Progenitor cell of endocrine pancreas (in vitro differentiated cells): Measurements from ENCODE around the gene ARMS2. TPM values are rescaled to one million over a fixed set of nuclear protein-coding genes. Genes with fewer than 3 reads are reported as not detected.

Source experiments
- DNase-seq: peaks from one replicate; pipeline ENCODE4 v3.0.0; 2021; ENCODE audit warnings: low spot score; ENCODE audit not compliant: unreplicated experiment
- H3K27ac Mint-ChIP-seq: 2 replicates; pipeline ENCODE4 v1.8.0; 2021; ENCODE audit warnings: mild to moderate bottlenecking, moderate library complexity, mixed read lengths
- H3K27me3 Mint-ChIP-seq: 2 replicates; pipeline ENCODE4 v1.8.0; 2021; ENCODE audit warnings: mixed read lengths
- H3K36me3 Mint-ChIP-seq: 2 replicates; pipeline ENCODE4 v1.8.0; 2022; ENCODE audit warnings: mixed read lengths; ENCODE audit not compliant: insufficient read depth
- H3K4me1 Mint-ChIP-seq: 2 replicates; pipeline ENCODE4 v1.8.0; 2021; ENCODE audit warnings: low read depth, mixed read lengths
- H3K4me3 Mint-ChIP-seq: 2 replicates; pipeline ENCODE4 v1.8.0; 2021; ENCODE audit warnings: low read depth, mild to moderate bottlenecking, moderate library complexity, mixed read lengths
- H3K9me3 Mint-ChIP-seq: 2 replicates; pipeline ENCODE4 v1.8.0; 2021; ENCODE audit warnings: low read depth, mixed read lengths
- CTCF ChIP-seq: fragments of 200-600 bp; sonication (generic); IDR thresholded peaks from one replicate; pipeline ENCODE4 v1.5.0; 2021; ENCODE audit warnings: antibody characterized with exemption, mild to moderate bottlenecking; ENCODE audit not compliant: unreplicated experiment
- total RNA-seq: library from RNA; stranded (reverse); gene quantifications from 2 replicates; pipeline ENCODE4 v1.2.1, GENCODE V29; 2021

ARMS2 gene
- total RNA-seq, 1 donor from 2014 or later = not detected

- TF ChIP-seq CTCF = no peak
- H3K36me3 Mint-ChIP-seq = no peaks in the 10 kb centered on the region
- peaks cover 19% of the 10 kb centered on the region for H3K27me3 Mint-ChIP-seq
- no peaks in the 10 kb centered on the region for H3K9me3 Mint-ChIP-seq
- H3K4me3 Mint-ChIP-seq = no peak overlapping the region
- no peak for DNase-seq
- H3K27ac Mint-ChIP-seq = no peak overlapping the region
- no peaks in the 10 kb centered on the region for H3K4me1 Mint-ChIP-seq
These were observed 32.8 kb downstream of the ARMS2 start for GRCh38 chr10:122487174-122487765.

- Mint-ChIP-seq H3K9me3 (no peaks in the 10 kb centered on the region), H3K36me3 (no peaks in the 10 kb centered on the region), H3K4me1 (peaks cover 3% of the 10 kb centered on the region), H3K27ac (no peak overlapping the region), H3K27me3 (peaks cover 37% of the 10 kb centered on the region), H3K4me3 (no peak overlapping the region)
- no peak for TF ChIP-seq CTCF
- no peak for DNase-seq
These were observed 35.8 kb downstream of the ARMS2 start for GRCh38 chr10:122490268-122490667.

- Mint-ChIP-seq H3K36me3 (no peaks in the 10 kb centered on the region), H3K27me3 (peaks cover 38% of the 10 kb centered on the region), H3K9me3 (no peaks in the 10 kb centered on the region), H3K4me1 (peaks cover 5% of the 10 kb centered on the region), H3K27ac (no peak overlapping the region), H3K4me3 (no peak overlapping the region)
- no peak for TF ChIP-seq CTCF
- no peak for DNase-seq
These were observed 36.6 kb downstream of the ARMS2 start for GRCh38 chr10:122490786-122491680.

GRCh38 chr10:122492006-122492405 lies 37.6 kb downstream of the ARMS2 start:
- H3K36me3 Mint-ChIP-seq = no peaks in the 10 kb centered on the region
- no peak for DNase-seq
- H3K4me3 Mint-ChIP-seq = no peak overlapping the region
- no peak for TF ChIP-seq CTCF
- H3K27ac Mint-ChIP-seq = no peak overlapping the region
- H3K9me3 Mint-ChIP-seq = no peaks in the 10 kb centered on the region
- peaks cover 42% of the 10 kb centered on the region for H3K27me3 Mint-ChIP-seq
- peaks cover 7% of the 10 kb centered on the region for H3K4me1 Mint-ChIP-seq

GRCh38 chr10:122492999-122493481 lies 38.6 kb downstream of the ARMS2 start:
- Mint-ChIP-seq H3K27me3 (peaks cover 41% of the 10 kb centered on the region), H3K9me3 (no peaks in the 10 kb centered on the region), H3K4me1 (peaks cover 7% of the 10 kb centered on the region), H3K4me3 (no peak overlapping the region), H3K27ac (no peak overlapping the region), H3K36me3 (no peaks in the 10 kb centered on the region)
- DNase-seq = no peak
- no peak for TF ChIP-seq CTCF
